Fibroblast of mammary gland (primary cell): ENCODE measurements around the gene TBCD.
"Not testable (repeated sequence)": the region's sequence is repeated elsewhere in the genome, so short reads cannot be mapped to it uniquely, and the experiment has no call there.

Source experiments
- DNase-seq: peaks from one replicate; pipeline ENCODE4 v3.0.0-alpha.2; 2010; ENCODE audit warnings: low read depth
- H3K4me3 ChIP-seq: 2 replicates; pipeline ENCODE4 v1.5.1; 2011; ENCODE audit warnings: low read depth, mild to moderate bottlenecking, low read length, moderate library complexity; ENCODE audit not compliant: control insufficient read depth
- CTCF ChIP-seq: conservative IDR thresholded peaks from 2 replicates; pipeline ENCODE4 v1.5.1; 2011; ENCODE audit warnings: low read depth, low read length, inconsistent platforms; ENCODE audit not compliant: control insufficient read depth, insufficient read depth

TBCD gene

GRCh38 chr17:82959990-82960418 lies 208.1 kb downstream of the TBCD start:
- H3K4me3 ChIP-seq, result no peak overlapping the region
- no peak for TF ChIP-seq CTCF
- DNase-seq, result no peak

- no peak for TF ChIP-seq CTCF
- DNase-seq, result no peak
- H3K4me3 ChIP-seq, result no peak overlapping the region
Observed at GRCh38 chr17:82960419-82961271, 208.8 kb downstream of the TBCD start.

DNA sequence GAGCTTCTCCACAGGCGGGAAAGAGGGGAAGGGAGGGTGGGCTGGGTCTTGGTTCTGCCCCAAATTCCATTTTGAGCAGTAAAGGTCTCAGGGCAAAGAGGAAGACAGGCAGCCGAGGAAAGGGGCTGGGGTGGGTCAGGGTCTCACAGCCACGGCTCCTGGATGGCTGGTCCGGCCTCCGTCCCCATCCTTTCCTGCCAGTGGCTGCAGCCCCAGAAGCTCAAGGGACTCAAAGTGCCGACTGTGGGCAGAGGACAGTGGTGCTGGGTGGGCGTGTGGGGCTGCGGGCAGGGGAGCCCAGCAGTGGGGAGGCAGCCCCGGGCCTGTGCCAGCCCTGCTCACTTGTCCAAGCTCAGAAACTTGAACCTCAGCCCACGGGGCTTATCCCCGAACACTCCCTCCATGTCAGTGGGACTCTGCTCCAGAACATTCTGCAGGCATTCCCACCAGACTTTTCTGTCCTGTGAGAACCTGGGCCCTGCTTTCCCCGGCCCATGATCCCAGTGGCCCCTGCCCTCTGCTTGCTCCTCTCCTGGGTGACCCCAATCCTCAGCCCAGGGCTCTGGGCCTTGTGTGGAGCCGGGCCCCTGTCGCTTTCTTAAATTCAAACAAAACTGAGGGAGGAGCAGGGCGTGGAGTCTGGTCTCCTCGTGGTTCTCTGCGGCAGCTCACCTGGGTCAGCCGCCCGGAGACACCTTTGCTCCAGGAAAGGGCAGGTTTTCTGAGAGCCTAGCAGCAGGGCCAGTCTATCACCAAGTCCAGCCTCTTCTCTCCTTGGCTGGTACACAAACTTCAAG lies 209.7 kb downstream of the TBCD start:
- DNase-seq, result no peak
- H3K4me3 ChIP-seq, result no peak overlapping the region
- no peak for TF ChIP-seq CTCF

DNA sequence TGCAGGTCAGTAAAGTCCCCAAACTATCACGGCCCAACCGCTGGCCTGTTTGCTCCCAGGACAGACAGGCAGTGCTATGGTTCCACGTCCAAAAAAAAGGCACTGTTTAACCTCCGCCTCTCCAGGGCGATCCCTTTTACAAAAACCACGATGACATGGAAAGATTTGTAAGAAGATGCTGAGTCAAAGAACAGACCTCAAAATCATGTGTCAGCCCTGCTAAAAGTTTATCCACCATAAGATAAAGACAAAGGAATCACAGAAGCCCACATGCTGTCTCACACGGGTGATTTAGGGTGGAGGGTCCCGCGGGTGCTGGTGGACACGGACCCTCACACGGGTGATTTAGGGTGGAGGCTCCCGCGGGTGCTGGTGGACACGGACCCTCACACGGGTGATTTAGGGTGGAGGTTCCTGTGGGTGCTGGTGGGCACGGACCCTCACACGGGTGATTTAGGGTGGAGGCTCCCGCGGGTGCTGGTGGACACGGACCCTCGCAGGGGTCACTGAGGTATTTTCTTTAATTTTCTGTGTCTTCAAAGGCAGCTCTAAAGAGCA lies 210.4 kb downstream of the TBCD start:
- DNase-seq, result peak; percentile 57
- no peak overlapping the region for H3K4me3 ChIP-seq
- TF ChIP-seq CTCF, result no peak

GRCh38 chr17:82963104-82963950 lies 211.5 kb downstream of the TBCD start:
- H3K4me3 ChIP-seq, result no peak overlapping the region
- peak; percentile 67 for TF ChIP-seq CTCF
- peak; percentile 70 for DNase-seq

GRCh38 chr17:82964451-82964850 lies 212.6 kb downstream of the TBCD start:
- H3K4me3 ChIP-seq, DNase-seq: not testable (repeated sequence)
